Activated T-helper 1 cell treated with Interleukin-2 at 50 U/mL for 16 hours (primary cell): ENCODE results near the gene NEK6.

Experiments
- DNase-seq: peaks from one replicate; pipeline ENCODE4 v3.0.0-alpha.2; 2020; ENCODE audit warnings: low read depth

Gene NEK6

GRCh38 chr9:124376329-124376728 is 118.6 kb downstream of the NEK6 start:
- DNase-seq: no peak

- no peak for DNase-seq
These were observed 120.0 kb downstream of the NEK6 start for GRCh38 chr9:124377551-124378406.

- DNase-seq: no peak
These were observed 123.6 kb downstream of the NEK6 start for GRCh38 chr9:124381170-124381945.

DNA sequence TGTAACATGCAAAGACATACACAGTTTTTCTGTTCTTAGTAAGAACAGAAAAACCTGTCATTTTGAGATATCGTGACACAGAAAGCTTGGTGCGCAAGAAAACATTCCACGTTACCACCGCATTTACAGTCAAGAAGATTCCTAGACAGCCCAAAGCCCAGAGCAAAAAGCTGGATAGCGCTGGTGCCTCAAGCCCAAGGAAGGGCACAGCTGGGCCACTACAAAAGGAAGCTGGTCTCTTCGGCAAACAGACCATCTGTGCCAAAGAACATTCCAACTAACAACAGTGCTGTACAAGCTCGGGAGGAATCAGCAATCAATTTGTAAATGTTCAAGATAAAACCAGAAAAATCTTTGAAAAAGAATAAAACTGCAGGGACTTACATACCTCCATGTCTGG is 126.5 kb downstream of the NEK6 start:
- DNase-seq: no peak

DNA sequence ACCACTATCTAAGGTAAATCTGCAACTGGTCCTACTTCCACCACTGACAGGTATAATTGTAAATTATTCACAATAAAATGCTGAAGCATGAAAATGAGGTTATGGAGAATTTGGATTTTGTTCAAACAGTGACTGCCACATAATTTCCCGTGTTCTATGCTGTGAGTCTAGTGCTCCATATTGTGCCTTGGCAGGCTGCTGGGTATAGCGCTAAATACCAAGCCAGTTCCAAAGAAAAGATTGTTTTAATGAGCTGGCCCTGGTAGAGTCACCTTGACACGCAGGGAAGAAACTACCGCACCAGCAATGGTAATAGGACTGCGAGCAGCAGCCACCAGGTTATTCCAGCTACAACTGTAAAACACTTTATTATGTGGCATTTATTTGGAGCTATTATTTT is 127.1 kb downstream of the NEK6 start:
- no peak for DNase-seq

- DNase-seq: no peak
These were observed 127.9 kb downstream of the NEK6 start for GRCh38 chr9:124385623-124386022.

DNA sequence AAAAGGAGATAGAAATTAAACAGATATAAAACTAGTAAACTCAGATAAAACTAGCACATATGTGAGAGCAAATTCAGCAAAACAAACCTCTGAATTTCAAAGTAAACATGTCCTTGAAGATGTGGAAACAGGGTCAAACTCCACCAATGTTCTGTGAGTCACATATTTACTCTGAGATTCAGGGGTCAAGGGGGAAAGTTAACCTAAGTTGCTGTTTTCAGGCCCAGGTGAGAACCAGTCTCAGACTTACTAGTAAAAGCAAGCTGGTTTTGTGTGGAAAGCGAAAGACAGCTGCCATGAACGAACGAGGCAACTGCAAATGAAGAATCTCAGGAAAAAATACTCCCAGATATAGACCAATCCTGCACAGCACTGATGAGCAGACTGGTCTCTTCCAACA is 128.5 kb downstream of the NEK6 start:
- no peak for DNase-seq

- no peak for DNase-seq
These were observed 130.7 kb downstream of the NEK6 start for GRCh38 chr9:124388275-124389048.

DNA sequence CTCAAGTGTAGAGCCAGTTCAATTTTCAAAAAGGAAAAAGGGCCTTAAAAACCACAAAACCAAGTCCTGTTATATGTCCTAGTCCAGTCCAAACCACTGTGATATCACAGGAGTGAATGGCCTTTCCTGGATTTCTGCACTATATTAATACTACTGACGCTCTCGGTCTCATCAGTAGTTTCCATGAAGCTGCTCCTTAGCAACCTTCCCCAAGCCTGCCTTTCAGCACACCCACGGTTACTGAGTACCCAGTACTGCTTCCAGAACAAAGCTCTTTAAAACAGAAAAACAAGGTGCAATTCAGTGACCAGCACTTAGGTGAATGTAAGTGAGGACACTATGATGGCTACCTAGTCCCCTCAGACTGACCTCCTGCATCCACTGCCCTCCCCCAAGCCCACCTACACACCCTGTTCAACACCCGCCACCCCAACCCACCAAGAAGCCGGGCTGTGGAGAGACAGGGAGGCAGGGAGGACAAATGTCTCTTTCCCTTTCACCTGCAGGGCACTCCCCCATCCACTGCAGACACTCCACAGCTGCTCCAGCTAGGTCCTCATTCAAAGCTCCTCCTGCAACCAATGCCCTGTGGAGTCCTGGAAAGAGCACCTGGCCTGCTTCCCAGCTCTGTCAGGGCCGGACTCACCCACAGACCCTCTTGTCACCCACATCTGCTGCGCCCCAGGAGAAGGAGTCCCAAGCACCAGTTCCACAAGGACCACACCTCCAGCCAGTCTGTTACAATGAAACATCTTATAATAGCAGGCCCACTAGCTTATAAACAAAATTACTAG is 131.6 kb downstream of the NEK6 start:
- no peak for DNase-seq

DNA sequence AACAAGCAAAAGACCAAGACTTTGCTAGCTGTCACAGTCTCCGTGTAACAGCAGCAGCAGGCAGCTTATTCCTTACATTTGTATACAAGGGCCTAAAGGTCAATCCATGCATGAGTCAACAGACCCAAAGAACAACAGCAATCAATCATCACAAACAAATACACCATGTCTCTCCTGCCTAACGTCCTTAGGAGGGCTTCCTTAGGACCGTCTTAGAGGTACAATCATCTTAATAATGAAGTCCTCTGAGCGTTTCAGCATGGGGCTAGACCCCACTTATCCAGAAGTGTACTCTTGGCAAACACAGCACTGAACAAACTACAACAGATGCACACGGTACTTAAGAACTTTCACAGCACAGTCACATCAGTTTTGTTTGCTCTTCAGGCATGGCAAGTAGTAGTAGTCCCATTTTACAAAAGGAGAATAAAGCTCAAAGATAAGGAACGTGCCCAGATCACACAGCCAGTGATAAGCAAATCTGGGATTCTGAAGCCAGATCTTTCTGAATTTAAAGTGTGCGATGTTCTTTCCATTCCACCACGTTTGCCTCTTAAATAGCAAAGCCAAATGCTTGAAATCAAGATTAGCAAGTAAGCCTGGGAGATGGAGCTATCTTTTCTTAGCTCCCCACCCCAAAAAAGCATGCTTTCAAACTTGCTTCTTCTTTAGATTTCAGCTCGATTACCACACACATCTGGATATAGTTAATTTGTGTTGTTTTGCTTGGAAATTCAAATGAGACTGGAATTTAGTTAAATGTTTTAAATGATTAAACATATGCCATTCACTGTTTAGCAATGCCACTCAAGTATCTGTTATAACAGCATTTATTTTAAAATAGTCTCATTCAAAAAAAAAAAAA is 133.3 kb downstream of the NEK6 start:
- DNase-seq: no peak

DNA sequence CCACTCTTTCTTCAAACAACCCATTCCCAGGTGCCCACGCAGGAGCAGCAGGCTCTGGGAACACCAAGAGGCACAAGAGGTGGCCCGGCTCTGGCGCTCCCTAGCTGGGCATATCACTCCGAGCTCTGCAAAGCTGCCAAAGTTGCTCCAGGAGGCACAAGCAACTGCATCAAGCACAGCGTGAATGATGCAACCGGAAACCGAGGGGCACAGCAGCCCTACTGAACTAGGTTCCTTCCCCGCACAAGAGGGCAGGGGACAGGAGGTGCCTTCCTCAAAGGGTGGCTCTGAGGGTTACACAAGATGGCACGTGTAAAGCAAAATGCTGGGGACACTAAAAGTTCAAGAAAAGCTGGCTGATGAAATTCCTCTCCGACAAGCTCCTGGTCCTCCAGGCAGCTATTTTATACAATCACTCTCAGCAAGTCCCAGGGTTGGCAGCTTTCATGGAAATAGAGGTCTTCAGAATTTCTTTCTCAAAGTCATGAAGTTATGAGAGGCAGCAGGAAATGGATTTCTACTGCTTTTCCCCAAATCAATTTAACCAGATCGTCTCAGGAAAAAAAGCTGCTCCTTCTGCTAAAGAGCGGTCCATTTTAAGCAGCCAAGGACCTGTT is 134.6 kb downstream of the NEK6 start:
- no peak for DNase-seq

- DNase-seq: no peak
These were observed 135.2 kb downstream of the NEK6 start for GRCh38 chr9:124392871-124393460.

DNA sequence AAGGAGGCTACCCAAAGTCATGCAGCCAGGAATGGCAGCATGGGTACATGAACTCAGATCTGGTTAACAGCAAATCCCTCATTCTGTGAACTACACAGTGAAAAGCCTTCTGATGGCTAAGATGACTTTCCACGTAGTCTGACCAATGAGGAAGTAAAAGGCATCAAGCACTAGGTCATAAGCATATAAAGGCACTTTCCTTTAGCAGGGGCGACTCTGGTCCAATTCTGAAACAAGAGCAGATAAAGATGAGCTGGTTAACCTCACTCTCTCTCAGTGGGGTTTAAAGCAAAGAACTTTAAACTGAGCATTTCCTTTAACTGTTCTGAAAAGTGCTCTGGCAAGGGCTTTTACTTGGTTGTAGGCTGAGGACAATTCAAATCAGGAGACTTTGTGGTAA is 136.4 kb downstream of the NEK6 start:
- DNase-seq: no peak

DNA sequence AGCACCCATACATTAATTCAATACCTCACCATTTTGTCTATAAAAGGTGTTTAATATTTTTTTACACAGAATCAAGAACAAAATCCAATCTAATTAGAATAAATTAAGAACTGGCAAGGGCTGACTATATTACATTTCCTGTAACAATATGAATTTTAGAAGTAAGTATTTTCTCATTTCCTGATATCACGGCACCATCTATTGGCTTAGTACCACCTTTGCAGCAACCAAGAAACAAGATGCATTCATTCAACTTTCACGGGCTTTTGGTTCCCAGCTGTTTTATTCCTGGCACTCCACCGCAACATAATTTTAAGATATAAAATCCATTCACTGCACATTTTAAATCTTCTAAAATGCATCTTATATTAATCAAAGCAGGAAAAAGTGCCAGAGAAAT is 136.8 kb downstream of the NEK6 start:
- no peak for DNase-seq

GRCh38 chr9:124395826-124396225 is 138.1 kb downstream of the NEK6 start:
- DNase-seq: no peak

DNA sequence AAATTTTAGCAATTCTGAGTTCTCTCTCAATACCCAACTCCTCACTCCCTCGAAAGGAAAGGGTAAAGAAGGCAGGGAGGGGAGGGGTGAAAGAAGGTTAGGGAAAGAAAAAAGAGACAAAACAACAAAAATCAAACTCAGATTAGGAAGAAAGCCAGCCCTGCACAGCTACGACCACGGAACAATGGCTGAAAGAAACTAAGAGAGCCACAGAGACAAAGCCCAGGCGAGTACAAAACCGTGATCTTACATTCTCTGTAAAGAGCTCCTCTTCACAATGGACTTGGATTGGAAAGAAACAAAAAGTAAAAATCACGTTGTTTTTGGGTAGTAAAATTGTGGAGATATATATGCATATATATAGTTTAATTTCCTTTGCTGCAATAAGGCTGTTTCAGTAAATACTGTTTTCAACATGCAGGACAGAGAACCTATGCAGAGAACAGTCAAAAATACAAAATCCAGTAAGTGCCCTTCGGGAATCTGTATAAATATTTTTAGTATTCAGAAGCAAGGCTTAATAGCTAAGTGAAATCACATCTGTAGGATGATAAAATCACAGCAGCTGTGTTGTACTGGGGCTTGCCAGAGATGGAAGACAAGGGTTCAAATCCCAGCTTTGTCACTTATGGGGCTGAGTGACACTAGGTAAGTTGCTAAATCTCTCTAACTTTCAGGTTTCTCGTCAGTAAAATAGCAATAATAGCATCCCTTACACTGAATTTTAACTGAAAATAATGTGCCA is 140.6 kb downstream of the NEK6 start:
- DNase-seq: no peak

GRCh38 chr9:124399323-124399967 is 141.7 kb downstream of the NEK6 start:
- no peak for DNase-seq
